ENCODE data around the gene LIN9.

Gene LIN9

DNA sequence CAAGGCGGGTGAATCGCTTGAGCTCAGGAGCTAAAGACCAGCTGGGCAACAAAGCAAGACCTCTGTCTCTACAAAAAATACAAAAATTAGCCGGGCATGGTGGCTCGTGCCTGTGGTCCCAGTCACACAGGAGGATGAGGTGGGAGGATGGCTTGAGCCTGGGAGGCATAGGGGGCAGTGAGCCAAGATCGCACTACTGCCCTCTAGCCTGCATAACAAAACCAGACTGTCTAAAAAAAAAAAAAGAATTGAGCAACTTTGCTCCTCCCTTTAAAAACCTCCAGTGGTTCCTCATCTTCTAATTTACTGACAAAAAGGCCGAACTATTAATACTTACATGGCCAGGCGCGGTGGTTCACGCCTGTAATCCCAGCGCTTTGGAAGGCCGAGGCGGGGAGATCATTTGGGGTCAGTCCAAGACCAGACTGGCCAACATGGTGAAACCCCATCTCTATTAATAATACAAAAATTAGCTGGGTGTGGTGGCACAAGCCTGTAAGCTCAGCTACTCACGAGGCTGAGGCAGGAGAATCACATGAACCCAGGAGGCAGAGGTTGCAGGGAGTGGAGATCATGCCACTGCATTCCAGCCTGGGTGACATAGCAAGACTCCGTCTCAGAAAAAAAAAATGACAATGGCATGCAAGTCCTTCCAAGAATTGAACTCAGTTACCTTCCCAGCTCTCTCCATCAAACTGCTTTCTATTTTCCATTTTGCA, 126.8 kb downstream of the LIN9 start:
- H2AFZ ChIP-seq (ENCODE audit: low read depth, low read length), result no peak overlapping the region
- no peaks in the 10 kb centered on the region for H3K9me3 ChIP-seq (ENCODE audit: insufficient read depth, low read length)
- no peak overlapping the region for H3K4me3 ChIP-seq (ENCODE audit: low read length)
- H3K27me3 ChIP-seq (ENCODE audit: low read depth, low read length), result no peaks in the 10 kb centered on the region
- no peak overlapping the region for H3K4me2 ChIP-seq (ENCODE audit: low read length)
- peaks cover 63% of the 10 kb centered on the region for H4K20me1 ChIP-seq (ENCODE audit: insufficient read depth, low read length)
- TF ChIP-seq, protein P1, sequence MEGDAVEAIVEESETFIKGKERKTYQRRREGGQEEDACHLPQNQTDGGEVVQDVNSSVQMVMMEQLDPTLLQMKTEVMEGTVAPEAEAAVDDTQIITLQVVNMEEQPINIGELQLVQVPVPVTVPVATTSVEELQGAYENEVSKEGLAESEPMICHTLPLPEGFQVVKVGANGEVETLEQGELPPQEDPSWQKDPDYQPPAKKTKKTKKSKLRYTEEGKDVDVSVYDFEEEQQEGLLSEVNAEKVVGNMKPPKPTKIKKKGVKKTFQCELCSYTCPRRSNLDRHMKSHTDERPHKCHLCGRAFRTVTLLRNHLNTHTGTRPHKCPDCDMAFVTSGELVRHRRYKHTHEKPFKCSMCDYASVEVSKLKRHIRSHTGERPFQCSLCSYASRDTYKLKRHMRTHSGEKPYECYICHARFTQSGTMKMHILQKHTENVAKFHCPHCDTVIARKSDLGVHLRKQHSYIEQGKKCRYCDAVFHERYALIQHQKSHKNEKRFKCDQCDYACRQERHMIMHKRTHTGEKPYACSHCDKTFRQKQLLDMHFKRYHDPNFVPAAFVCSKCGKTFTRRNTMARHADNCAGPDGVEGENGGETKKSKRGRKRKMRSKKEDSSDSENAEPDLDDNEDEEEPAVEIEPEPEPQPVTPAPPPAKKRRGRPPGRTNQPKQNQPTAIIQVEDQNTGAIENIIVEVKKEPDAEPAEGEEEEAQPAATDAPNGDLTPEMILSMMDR (IDR thresholded peaks at IDR 0.05; ENCODE audit: low read depth, low read length), result peak; percentile 33
- no peak for TF ChIP-seq EZH2phosphoT487 (IDR thresholded peaks at IDR 0.05; ENCODE audit: low read depth)
- peaks cover 17% of the 10 kb centered on the region for H3K36me3 ChIP-seq (replicated peaks; ENCODE audit: low read depth, low read length)
- peaks cover 90% of the 10 kb centered on the region for H3K79me2 ChIP-seq (ENCODE audit: low read length)
- H3K4me1 ChIP-seq (ENCODE audit: low read length), result peaks cover 9% of the 10 kb centered on the region
- H3K9ac ChIP-seq (ENCODE audit: low read length), result no peak overlapping the region
- no peak overlapping the region for H3K27ac ChIP-seq (ENCODE audit: low read length)
